GM20000 (cell line): ENCODE results near the gene COL12A1.

Source experiments
- DNase-seq: peaks from one replicate; pipeline ENCODE4 v3.0.0; 2012; ENCODE audit warnings: low spot score
- TF ChIP-seq, protein P1 (sequence below): IDR thresholded peaks from 2 replicates; pipeline ENCODE4 v1.5.1; 2012; ENCODE audit warnings: mild to moderate bottlenecking, control low read depth; ENCODE audit errors: extremely low read depth, missing control alignments

The COL12A1 gene

DNA sequence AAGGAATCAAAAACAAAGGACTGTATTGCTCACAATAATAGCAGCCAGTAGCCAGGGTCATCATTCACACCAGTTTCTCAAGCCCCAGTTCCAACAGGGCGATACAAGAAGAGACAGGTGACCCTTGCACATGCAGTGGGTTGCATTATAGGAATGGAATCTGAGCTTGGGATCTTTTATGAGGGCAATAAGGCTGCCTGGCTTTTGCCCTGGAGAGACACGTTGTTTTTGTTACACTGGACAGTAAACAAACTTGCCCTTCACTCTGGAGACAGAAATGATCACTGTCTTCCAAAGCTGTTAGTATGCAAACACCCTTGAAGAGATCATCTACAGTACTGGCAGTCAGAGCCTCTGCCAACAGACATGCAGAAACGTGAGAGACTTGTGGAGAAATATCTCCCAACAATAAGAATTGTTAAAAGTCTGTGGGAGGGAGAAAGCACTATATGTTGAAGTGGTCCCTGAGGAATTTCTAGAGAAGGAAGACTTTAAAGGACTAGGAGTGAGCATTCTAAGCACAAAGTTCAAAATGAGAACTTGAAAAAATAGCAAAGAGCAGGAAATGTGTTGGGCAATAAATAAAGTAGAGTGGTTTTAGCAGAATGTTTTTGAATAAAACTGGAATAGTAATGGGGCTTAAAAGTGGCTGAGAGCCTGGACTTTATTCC lies 6.2 kb upstream of the COL12A1 start:
- TF ChIP-seq, protein P1, sequence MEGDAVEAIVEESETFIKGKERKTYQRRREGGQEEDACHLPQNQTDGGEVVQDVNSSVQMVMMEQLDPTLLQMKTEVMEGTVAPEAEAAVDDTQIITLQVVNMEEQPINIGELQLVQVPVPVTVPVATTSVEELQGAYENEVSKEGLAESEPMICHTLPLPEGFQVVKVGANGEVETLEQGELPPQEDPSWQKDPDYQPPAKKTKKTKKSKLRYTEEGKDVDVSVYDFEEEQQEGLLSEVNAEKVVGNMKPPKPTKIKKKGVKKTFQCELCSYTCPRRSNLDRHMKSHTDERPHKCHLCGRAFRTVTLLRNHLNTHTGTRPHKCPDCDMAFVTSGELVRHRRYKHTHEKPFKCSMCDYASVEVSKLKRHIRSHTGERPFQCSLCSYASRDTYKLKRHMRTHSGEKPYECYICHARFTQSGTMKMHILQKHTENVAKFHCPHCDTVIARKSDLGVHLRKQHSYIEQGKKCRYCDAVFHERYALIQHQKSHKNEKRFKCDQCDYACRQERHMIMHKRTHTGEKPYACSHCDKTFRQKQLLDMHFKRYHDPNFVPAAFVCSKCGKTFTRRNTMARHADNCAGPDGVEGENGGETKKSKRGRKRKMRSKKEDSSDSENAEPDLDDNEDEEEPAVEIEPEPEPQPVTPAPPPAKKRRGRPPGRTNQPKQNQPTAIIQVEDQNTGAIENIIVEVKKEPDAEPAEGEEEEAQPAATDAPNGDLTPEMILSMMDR, result no peak

DNA sequence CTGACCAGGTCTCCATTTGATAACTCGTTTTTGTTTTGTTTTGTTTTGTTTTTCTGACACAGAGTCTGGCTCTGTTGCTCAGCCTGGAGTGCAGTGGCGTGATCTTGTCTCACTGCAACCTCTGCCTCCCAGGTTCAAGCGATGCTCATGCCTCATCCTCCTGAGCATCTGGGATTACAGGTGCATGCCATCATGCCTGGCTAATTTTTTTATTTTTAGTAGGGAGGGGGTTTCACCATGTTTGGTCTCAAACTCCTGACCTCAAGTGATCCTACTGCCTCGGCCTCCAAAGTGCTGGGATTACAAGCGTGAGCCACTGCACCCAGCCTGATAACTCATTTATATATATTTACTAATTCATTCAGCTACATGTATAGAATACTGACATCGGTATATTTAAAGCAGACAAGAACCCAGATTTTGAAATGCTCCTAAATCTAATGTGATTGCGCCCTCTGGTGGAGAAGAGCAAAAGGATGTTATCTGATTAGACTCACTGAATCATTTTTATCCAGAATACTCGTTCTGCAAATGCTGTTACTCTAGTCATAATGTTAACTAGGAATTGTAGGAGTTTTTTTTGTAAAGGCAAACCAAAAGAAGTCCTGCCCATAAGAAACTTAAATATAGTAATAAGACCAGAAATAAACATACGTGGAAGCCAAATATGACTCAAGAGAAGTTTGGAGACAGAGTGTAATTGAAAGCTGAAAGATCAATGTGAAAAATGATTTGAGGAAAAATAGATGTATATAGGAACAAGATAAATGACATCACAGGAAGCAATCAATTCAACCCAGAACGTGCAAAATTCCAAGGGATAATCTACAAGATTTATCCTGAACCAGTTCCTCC lies 5.3 kb upstream of the COL12A1 start:
- TF ChIP-seq, protein P1, result peak; percentile 32
- peak; percentile 44 for DNase-seq

More for the DNA sequence above, 6.2 kb upstream of the COL12A1 start:
- DNase-seq, result no peak

DNA sequence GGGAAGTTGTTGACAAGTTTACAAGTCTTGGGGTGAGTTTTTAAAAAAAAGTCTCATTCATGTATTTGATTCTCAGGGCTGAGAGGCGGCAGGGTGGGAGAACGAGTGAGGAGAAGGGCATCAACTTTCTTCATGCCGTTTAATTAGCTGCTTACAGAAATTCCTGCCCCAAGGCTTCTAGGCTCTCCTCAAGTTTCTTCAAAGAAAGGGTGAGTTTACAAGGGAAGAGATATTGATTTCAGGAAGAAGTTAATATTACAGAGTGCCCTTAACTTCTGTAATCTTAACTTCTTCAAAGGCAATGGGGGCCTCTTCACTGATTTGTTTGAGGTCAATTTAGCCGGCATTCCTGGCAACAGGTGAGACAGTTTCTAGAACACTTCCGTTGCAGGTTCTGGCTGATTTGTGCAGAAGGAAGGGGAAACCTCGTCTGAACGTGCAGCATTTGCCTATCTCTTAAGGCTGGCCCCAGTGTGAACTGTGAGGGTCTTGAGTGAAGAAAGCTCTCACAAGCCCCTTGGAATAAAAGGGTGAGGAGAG lies 3.4 kb upstream of the COL12A1 start:
- no peak for DNase-seq
- TF ChIP-seq, protein P1, result no peak

DNA sequence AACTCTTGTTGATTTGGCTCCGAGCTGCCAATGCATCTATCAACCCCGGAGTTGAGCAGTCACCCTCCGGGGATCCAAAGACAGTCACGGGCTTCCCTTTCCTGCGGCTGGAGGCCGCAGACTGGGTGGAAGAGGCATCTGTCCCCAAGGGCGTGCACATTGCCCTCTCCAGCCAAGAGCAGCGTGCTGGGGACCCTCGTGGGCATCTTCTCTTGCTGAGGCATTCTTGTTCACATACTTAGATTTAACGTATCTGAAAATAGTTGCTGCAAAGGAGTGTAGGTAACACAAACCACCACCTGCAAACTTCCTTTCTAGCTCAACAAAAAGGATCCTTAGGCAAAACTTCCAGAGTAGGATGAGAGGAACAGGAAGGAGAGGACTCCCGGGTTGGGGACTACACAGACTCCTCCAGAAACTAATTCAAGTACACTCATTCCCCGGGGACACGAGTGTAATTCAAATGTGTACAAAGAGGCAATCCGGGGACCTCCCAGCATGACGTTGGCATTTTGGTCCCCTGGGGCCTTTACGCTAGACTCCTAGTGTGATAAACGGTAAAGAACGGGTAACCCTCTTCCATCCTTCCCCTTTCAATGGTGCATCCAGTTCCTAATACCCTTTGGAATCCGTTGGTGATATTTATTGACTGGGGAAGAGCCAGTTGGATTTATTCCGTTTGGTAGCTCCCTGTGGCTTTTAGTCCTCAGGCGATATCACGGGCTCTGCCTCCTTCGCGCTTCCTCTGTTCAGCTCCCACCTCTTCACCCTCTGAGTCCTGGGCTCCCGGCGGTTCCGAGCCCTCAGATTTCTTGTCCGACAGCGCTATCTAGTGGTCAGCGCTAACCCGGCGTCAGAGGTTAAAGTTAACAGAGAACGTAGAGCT lies 2.7 kb upstream of the COL12A1 start:
- TF ChIP-seq, protein P1, result peak; percentile 90
- DNase-seq, result peak; percentile 75

DNA sequence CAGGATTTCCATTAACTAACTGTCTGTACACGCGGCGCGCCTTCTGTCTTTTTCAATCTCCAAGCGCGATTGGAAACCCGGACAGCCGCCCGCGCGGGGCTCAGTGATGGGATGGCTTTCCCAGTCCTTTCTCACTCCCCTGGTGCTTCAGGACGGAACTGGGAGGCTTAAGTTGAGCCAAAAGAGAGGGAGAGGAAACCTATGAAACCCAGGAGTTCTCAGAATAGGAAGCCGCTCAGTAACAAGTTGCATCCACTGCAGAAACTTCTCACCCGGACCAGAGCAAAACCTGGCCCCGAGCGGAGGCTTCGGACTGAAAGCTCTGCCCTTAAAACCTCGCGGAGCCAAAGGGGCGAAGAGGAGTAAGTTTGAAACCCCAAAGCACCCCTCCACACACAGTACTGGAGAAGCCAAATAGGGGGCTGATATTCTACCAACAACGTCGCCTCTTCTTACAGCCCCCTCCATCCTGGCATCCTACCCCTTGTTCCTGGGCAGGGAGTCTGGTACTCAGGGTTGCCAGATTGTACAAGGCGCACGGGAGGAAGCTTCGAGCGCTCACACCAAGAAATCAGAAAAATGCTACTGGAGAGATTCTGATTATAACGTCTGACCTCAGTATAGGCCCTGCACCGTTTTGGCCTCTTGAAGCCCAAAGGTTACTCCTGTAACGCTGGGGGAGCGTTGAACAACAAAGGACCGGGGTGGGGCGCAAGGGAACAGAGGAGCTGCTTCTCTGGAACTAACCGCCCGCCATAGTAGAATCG lies 906 bp upstream of the COL12A1 start:
- TF ChIP-seq, protein P1, result no peak
- DNase-seq, result peak; percentile 25

DNA sequence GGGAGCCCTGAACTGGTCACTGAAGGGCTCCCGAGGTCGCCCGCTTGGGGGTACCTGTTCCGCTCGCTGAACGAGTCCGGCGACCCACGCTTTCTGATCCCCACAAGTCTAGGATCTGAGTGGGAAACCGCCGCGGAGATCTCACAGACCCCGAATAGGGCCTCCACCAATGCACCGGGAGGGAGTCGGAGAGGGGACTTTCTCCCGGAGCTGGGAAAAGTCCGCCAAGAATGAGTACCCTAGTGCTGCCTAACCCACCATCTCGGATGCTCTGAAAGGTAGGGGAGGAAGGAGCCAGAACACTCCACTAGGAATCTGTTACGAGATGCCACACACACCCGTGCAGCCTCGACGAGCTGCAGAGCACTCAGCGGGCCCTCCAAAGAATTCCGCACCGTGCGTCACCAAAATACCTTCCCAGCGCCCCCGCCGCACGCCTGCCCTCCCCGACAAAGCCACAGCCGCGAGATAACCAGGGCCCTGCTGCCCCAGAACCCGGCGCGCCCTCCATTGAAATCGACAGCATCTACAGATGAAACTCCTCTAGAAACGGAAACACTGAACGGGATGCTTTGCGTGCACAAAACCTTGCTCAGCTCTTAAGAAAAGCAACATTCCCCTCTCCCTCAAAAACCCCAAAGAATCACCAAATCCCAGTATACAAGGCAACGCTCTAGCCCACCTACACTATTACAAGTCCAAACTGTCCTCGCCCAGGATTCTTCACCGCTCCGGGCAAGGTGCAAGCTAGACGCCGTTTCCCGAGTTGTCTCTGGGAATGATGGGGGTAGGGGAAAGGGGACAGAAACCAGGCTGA lies 686 bp downstream of the COL12A1 start:
- TF ChIP-seq, protein P1, result no peak
- peak; percentile 27 for DNase-seq
